Osteocyte (in vitro differentiated cells): ENCODE measurements around the gene PTOV1. TPM values are rescaled to one million over a fixed set of nuclear protein-coding genes. Genes with fewer than 3 reads are reported as not detected.

ENCODE experiments used
- DNase-seq: peaks from one replicate; pipeline ENCODE4 v3.0.0; 2021; ENCODE audit warnings: mixed read lengths; ENCODE audit not compliant: unreplicated experiment; ENCODE audit errors: extremely low spot score
- H3K27ac Mint-ChIP-seq: one replicate; pipeline ENCODE4 v1.8.0; 2021; ENCODE audit warnings: mild to moderate bottlenecking, mixed read lengths; ENCODE audit not compliant: unreplicated experiment
- H3K27me3 Mint-ChIP-seq: one replicate; pipeline ENCODE4 v1.8.0; 2021; ENCODE audit warnings: mixed read lengths; ENCODE audit not compliant: unreplicated experiment
- H3K36me3 Mint-ChIP-seq: one replicate; pipeline ENCODE4 v1.8.0; 2021; ENCODE audit warnings: mixed read lengths; ENCODE audit not compliant: unreplicated experiment
- H3K4me1 Mint-ChIP-seq: one replicate; pipeline ENCODE4 v1.8.0; 2021; ENCODE audit warnings: mixed read lengths; ENCODE audit not compliant: unreplicated experiment
- H3K4me3 Mint-ChIP-seq: one replicate; pipeline ENCODE4 v1.8.0; 2021; ENCODE audit warnings: mild to moderate bottlenecking, moderate library complexity, mixed read lengths; ENCODE audit not compliant: unreplicated experiment
- H3K9me3 Mint-ChIP-seq: one replicate; pipeline ENCODE4 v1.8.0; 2021; ENCODE audit warnings: mixed read lengths; ENCODE audit not compliant: unreplicated experiment
- CTCF ChIP-seq: fragments of 200-600 bp; sonication (generic); IDR thresholded peaks from 2 replicates; pipeline ENCODE4 v1.5.0; 2021; ENCODE audit warnings: antibody characterized with exemption, mild to moderate bottlenecking, moderate library complexity
- microRNA-seq: library from miRNA; unstranded; fragments of <30 nt; microRNA quantifications from one replicate; pipeline ENCODE4 v1.1.0, GENCODE V29; 2020; ENCODE audit not compliant: unreplicated experiment
- total RNA-seq: library from RNA; stranded (reverse); gene quantifications from 2 replicates; pipeline ENCODE4 v1.2.1, GENCODE V29; 2021

Gene PTOV1
- total RNA-seq, 1 donor from 2014 or later = 295 TPM

DNA sequence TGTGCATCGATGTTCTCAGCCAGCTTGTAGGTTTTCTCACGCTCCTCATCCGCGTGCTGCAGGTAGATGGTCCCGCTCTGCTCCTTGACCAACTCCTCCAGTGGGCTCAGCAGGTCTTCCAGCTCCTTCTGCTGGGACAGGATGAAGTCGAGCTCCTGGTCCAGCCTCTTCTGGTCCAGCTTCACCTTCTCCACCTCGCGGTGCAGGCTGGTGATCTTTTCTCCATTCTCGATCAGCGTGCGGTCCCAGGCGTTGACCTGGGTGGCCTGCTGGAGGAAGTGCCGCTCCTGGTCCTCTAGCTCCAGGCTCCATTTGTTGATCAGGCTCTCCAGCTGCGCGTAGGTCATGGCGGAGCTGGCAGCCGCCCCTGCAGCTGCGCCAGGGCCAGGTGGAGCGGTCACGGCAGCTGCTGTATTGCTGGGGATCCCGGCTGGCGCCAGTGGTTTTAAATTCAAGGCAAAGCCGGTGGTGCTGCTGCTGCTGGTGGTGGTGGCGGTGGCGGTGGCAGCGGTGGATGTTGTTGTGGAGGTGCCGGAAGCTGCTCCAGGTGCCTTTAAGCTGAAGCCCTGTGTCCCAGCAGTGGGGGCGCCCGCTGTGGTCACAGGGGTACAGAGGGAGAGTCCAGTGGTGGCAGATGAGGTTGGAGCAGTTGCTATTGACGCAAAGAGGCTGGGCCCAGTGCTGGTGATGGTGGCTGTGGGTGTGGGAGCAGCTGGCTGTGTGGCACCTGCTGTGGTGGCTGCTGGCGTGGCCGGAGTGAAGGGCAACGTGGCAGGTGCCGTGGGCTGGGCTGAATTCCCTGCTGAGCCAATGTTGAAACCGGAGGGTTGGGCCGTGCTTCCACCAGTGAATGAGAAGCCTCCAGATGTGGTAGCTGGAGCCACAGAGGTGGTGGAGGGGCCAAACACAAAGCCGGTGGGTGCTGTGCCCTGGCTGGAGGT is 57.8 kb downstream of the PTOV1 start:
- H3K27me3 Mint-ChIP-seq = no peaks in the 10 kb centered on the region
- no peak overlapping the region for H3K27ac Mint-ChIP-seq
- no peaks in the 10 kb centered on the region for H3K9me3 Mint-ChIP-seq
- peaks cover 16% of the 10 kb centered on the region for H3K36me3 Mint-ChIP-seq
- no peak for TF ChIP-seq CTCF
- no peak for DNase-seq
- no peak overlapping the region for H3K4me3 Mint-ChIP-seq
- no peaks in the 10 kb centered on the region for H3K4me1 Mint-ChIP-seq

GRCh38 chr19:49910179-49910578 is 59.2 kb downstream of the PTOV1 start:
- peaks cover under 1% of the 10 kb centered on the region for H3K9me3 Mint-ChIP-seq
- H3K36me3 Mint-ChIP-seq = peaks cover 19% of the 10 kb centered on the region
- no peak overlapping the region for H3K4me3 Mint-ChIP-seq
- no peak for DNase-seq
- H3K27ac Mint-ChIP-seq = no peak overlapping the region
- no peaks in the 10 kb centered on the region for H3K4me1 Mint-ChIP-seq
- no peak for TF ChIP-seq CTCF
- H3K27me3 Mint-ChIP-seq = no peaks in the 10 kb centered on the region

Small RNA genes lying within 50 kb of the gene (microRNA-seq; reads per million reads assigned to microRNA genes)
- 6.0 reads per million, percentile 5 among the genes with 10 or more reads in this experiment for gene MIR4749
- not detected for gene MIR4750
- not detected for gene MIR6800

Other genes with a start within 250 kb of the PTOV1 start
- gene RRAS, start 211.0 kb upstream of the PTOV1 start, total RNA-seq = 67.4 and 67.7 TPM in 2 replicates
- 74.9 and 81.9 TPM in 2 replicates for gene SCAF1, start 208.9 kb upstream of the PTOV1 start, total RNA-seq
- gene IRF3, start 185.3 kb upstream of the PTOV1 start, total RNA-seq = 80.9 and 88.9 TPM in 2 replicates
- gene BCL2L12, start 185.2 kb upstream of the PTOV1 start, total RNA-seq = 23.6 and 29.3 TPM in 2 replicates
- gene PRMT1, start 173.9 kb upstream of the PTOV1 start, total RNA-seq = 121 and 126 TPM in 2 replicates
- gene ADM5, start 161.6 kb upstream of the PTOV1 start, total RNA-seq = 0.73 and 1.5 TPM in 2 replicates
- 44.2 and 48.8 TPM in 2 replicates for gene CPT1C, start 160.0 kb upstream of the PTOV1 start, total RNA-seq
- not detected in 2 replicates for gene TSKS, start 87.9 kb upstream of the PTOV1 start, total RNA-seq
- gene AP2A1, start 84.2 kb upstream of the PTOV1 start, total RNA-seq = 130 and 133 TPM in 2 replicates
- gene FUZ, start 37.9 kb upstream of the PTOV1 start, total RNA-seq = 19.9 and 24.4 TPM in 2 replicates
- gene MED25, start 32.9 kb upstream of the PTOV1 start, total RNA-seq = 56.1 and 58.1 TPM in 2 replicates
- gene PNKP, start 16.4 kb downstream of the PTOV1 start, total RNA-seq = 68.3 and 76.4 TPM in 2 replicates
- gene AKT1S1, start 26.2 kb downstream of the PTOV1 start, total RNA-seq = 59.7 and 61.2 TPM in 2 replicates
- 69.2 and 71.9 TPM in 2 replicates for gene TBC1D17, start 26.5 kb downstream of the PTOV1 start, total RNA-seq
- 0.55 TPM in 1 of 2 replicates, not detected in the other for gene IL4I1, start 45.7 kb downstream of the PTOV1 start, total RNA-seq
- gene ATF5, start 78.0 kb downstream of the PTOV1 start, total RNA-seq = 20.1 and 22.0 TPM in 2 replicates
- gene NUP62, start 78.3 kb downstream of the PTOV1 start, total RNA-seq = 57.7 and 65.1 TPM in 2 replicates
- gene SIGLEC11, start 110.0 kb downstream of the PTOV1 start, total RNA-seq = not detected in 2 replicates
- 31.5 and 35.8 TPM in 2 replicates for gene VRK3, start 174.2 kb downstream of the PTOV1 start, total RNA-seq
- gene ZNF473, start 174.8 kb downstream of the PTOV1 start, total RNA-seq = 9.8 and 10.4 TPM in 2 replicates